ENCODE data around the gene C5orf47. TPM values are rescaled to one million over a fixed set of nuclear protein-coding genes. Genes with fewer than 3 reads are reported as not detected.
A peak's percentile ranks its signal among the peaks of the same experiment; 100 is the strongest.

C5orf47 gene
- total RNA-seq, 1 donor from 2014 or later = not detected

GRCh38 chr5:173964506-173964905 is 24.5 kb upstream of the C5orf47 start:
- H3K4me3 Mint-ChIP-seq = no peak overlapping the region
- no peak for TF ChIP-seq CTCF (conservative IDR thresholded peaks at IDR 0.05)
- no peak for DNase-seq (ENCODE audit: extremely low spot score, unreplicated experiment)
- H3K27me3 Mint-ChIP-seq = peaks cover 2% of the 10 kb centered on the region
- H3K9me3 Mint-ChIP-seq = no peaks in the 10 kb centered on the region
- peaks cover 5% of the 10 kb centered on the region for H3K36me3 Mint-ChIP-seq
- peaks cover 43% of the 10 kb centered on the region for H3K4me1 Mint-ChIP-seq (ENCODE audit: unreplicated experiment)
- H3K27ac Mint-ChIP-seq = peak overlapping the region; percentile 63

- H3K27ac Mint-ChIP-seq = no peak overlapping the region
- H3K4me3 Mint-ChIP-seq = no peak overlapping the region
- H3K4me1 Mint-ChIP-seq (ENCODE audit: unreplicated experiment) = peaks cover 58% of the 10 kb centered on the region
- DNase-seq (ENCODE audit: extremely low spot score, unreplicated experiment) = no peak
- no peak for TF ChIP-seq CTCF (conservative IDR thresholded peaks at IDR 0.05)
- H3K9me3 Mint-ChIP-seq = no peaks in the 10 kb centered on the region
- peaks cover 5% of the 10 kb centered on the region for H3K36me3 Mint-ChIP-seq
- H3K27me3 Mint-ChIP-seq = peaks cover 3% of the 10 kb centered on the region
These were observed 21.7 kb upstream of the C5orf47 start for GRCh38 chr5:173967241-173967640.

- no peaks in the 10 kb centered on the region for H3K36me3 Mint-ChIP-seq
- DNase-seq (ENCODE audit: extremely low spot score, unreplicated experiment) = no peak
- H3K27ac Mint-ChIP-seq = no peak overlapping the region
These were observed 20.7 kb upstream of the C5orf47 start for GRCh38 chr5:173968154-173968797.

GRCh38 chr5:173969167-173970049 is 19.6 kb upstream of the C5orf47 start:
- Mint-ChIP-seq H3K27me3 (peaks cover 7% of the 10 kb centered on the region), H3K9me3 (no peaks in the 10 kb centered on the region), H3K4me1 (ENCODE audit: unreplicated experiment) (peaks cover 61% of the 10 kb centered on the region), H3K27ac (peak overlapping the region; percentile 79), H3K4me3 (peak overlapping the region; percentile 26), H3K36me3 (no peaks in the 10 kb centered on the region)
- no peak for TF ChIP-seq CTCF (conservative IDR thresholded peaks at IDR 0.05)
- DNase-seq (ENCODE audit: extremely low spot score, unreplicated experiment) = no peak

More at GRCh38 chr5:173968154-173968797, 20.7 kb upstream of the C5orf47 start:
- peaks cover 3% of the 10 kb centered on the region for H3K27me3 Mint-ChIP-seq
- no peak for TF ChIP-seq CTCF (conservative IDR thresholded peaks at IDR 0.05)
- peaks cover 56% of the 10 kb centered on the region for H3K4me1 Mint-ChIP-seq (ENCODE audit: unreplicated experiment)
- H3K9me3 Mint-ChIP-seq = no peaks in the 10 kb centered on the region
- no peak overlapping the region for H3K4me3 Mint-ChIP-seq

- no peak for TF ChIP-seq CTCF (conservative IDR thresholded peaks at IDR 0.05)
- no peaks in the 10 kb centered on the region for H3K36me3 Mint-ChIP-seq
- H3K27me3 Mint-ChIP-seq = peaks cover 7% of the 10 kb centered on the region
- H3K4me1 Mint-ChIP-seq (ENCODE audit: unreplicated experiment) = peaks cover 54% of the 10 kb centered on the region
- no peak overlapping the region for H3K4me3 Mint-ChIP-seq
- no peak for DNase-seq (ENCODE audit: extremely low spot score, unreplicated experiment)
- no peaks in the 10 kb centered on the region for H3K9me3 Mint-ChIP-seq
- H3K27ac Mint-ChIP-seq = no peak overlapping the region
These were observed 17.9 kb upstream of the C5orf47 start for GRCh38 chr5:173970878-173971650.
